Keratinocyte (primary cell): ENCODE measurements around the gene SARS2. TPM values are rescaled to one million over a fixed set of nuclear protein-coding genes. Genes with fewer than 3 reads are reported as not detected.
A peak's percentile ranks its signal among the peaks of the same experiment; 100 is the strongest.

Source experiments
- DNase-seq: peaks from one replicate; pipeline ENCODE4 v3.0.0-alpha.2; 2011; ENCODE audit warnings: low read depth, missing footprints, low spot score
- FAIRE-seq: peaks from 2 replicates; lab custom pipeline; 2011; peaks lifted over from hg19 to GRCh38; lab: Jason Lieb, UNC
- H2AFZ ChIP-seq: 2 replicates; pipeline ENCODE4 v1.6.0; 2012; ENCODE audit warnings: low read length, control low read depth, inconsistent platforms; ENCODE audit not compliant: control insufficient read depth
- H3K27ac ChIP-seq: 2 replicates; pipeline ENCODE4 v1.5.1; 2011; ENCODE audit warnings: low read length; ENCODE audit not compliant: control insufficient read depth, insufficient read depth
- H3K27me3 ChIP-seq: 3 replicates; pipeline ENCODE4 v1.6.0; 2011; ENCODE audit warnings: low read length; ENCODE audit not compliant: control insufficient read depth, insufficient read depth; ENCODE audit errors: extremely low read depth
- H3K36me3 ChIP-seq, 2 experiments: 2 replicates in 1 of 2; 3 replicates in 1 of 2; pipeline ENCODE4 v1.5.1; 2011; ENCODE audit warnings: low read length in 2 of 2, mild to moderate bottlenecking in 1 of 2; ENCODE audit not compliant: control insufficient read depth in 2 of 2, insufficient read depth in 2 of 2; ENCODE audit errors: extremely low read depth in 1 of 2
- H3K4me1 ChIP-seq: 3 replicates; pipeline ENCODE4 v1.5.1; 2011; ENCODE audit warnings: low read length; ENCODE audit not compliant: control insufficient read depth, insufficient read depth; ENCODE audit errors: extremely low read depth
- H3K4me2 ChIP-seq: 3 replicates; pipeline ENCODE4 v1.6.0; 2011; ENCODE audit warnings: low read depth, low read length; ENCODE audit not compliant: control insufficient read depth, insufficient read depth; ENCODE audit errors: extremely low read depth
- H3K4me3 ChIP-seq, 3 experiments: fragments of 200-600 bp in 1 of 3; sonication (generic) in 1 of 3; 2 replicates in 2 of 3; 3 replicates in 1 of 3; pipeline ENCODE4 v1.5.1; 2011 to 2016; ENCODE audit warnings: low read length in 3 of 3, mild to moderate bottlenecking in 3 of 3, control low read depth in 2 of 3, inconsistent platforms in 1 of 3, low read depth in 1 of 3, mixed read lengths in 1 of 3, mixed run types in 1 of 3, moderate library complexity in 1 of 3; ENCODE audit not compliant: control insufficient read depth in 2 of 3, insufficient read depth in 2 of 3; ENCODE audit errors: extremely low read depth in 1 of 3
- H3K79me2 ChIP-seq: 2 replicates; pipeline ENCODE4 v1.6.0; 2012; ENCODE audit warnings: low read length; ENCODE audit not compliant: control insufficient read depth, insufficient read depth
- H3K9ac ChIP-seq: 3 replicates; pipeline ENCODE4 v1.6.0; 2011; ENCODE audit warnings: low read length; ENCODE audit not compliant: control insufficient read depth, insufficient read depth; ENCODE audit errors: extremely low read depth
- H3K9me1 ChIP-seq: 3 replicates; pipeline ENCODE4 v1.6.0; 2011; ENCODE audit warnings: low read length; ENCODE audit not compliant: control insufficient read depth, insufficient read depth; ENCODE audit errors: extremely low read depth
- H3K9me3 ChIP-seq: 2 replicates; pipeline ENCODE4 v1.5.1; 2012; ENCODE audit warnings: low read depth, low read length; ENCODE audit not compliant: control insufficient read depth
- H4K20me1 ChIP-seq: 3 replicates; pipeline ENCODE4 v1.6.0; 2011; ENCODE audit warnings: low read length; ENCODE audit not compliant: control insufficient read depth, insufficient read depth; ENCODE audit errors: extremely low read depth
- EZH2 ChIP-seq: IDR thresholded peaks from one replicate; pipeline ENCODE4 v1.6.1; 2012; ENCODE audit warnings: inconsistent platforms, mild to moderate bottlenecking, low read length, moderate library complexity
- dilution Hi-C: fragments of 300-500 bp; cut with MboI; formaldehyde crosslinking; loops from one replicate; pipeline ENCODE4 v1.7.0; 2020; ENCODE audit warnings: low sequenced_read_pairs; ENCODE audit not compliant: extremely low pct_ligation_motif_present
- polyA plus RNA-seq, 5 experiments: library from polyadenylated mRNA; depleted of rRNA in 3 of 5; stranded (reverse) in 3 of 5; stranded (forward) in 1 of 5; unstranded in 1 of 5; fragments of >200 nt; gene quantifications; 1 replicate in 1 of 5; 2 replicates in 3 of 5; 3 replicates in 1 of 5; pipeline versions ENCODE4 v1.2.1 to v1.2.3, GENCODE V29; 2011 to 2012; ENCODE audit warnings: missing spikeins in 2 of 5, low read depth in 1 of 5, low replicate concordance in 1 of 5
- TF ChIP-seq, protein P1 (sequence below), 3 experiments: IDR thresholded peaks in 1 of 3; conservative IDR thresholded peaks in 1 of 3; optimal IDR thresholded peaks in 1 of 3; 2 replicates in 2 of 3; 3 replicates in 1 of 3; pipeline versions ENCODE3 to v1.5.1; 2011; ENCODE audit warnings: low read length in 3 of 3, mild to moderate bottlenecking in 3 of 3, moderate library complexity in 2 of 3, control low read depth in 1 of 3, inconsistent platforms in 1 of 3; ENCODE audit not compliant: insufficient read depth in 2 of 3; ENCODE audit errors: extremely low read depth in 1 of 3

Gene SARS2
- polyA plus RNA-seq, 1 donor (not counting 4 experiments of a cell fraction or from before 2014, with no cell fraction given): 13.9 TPM

DNA sequence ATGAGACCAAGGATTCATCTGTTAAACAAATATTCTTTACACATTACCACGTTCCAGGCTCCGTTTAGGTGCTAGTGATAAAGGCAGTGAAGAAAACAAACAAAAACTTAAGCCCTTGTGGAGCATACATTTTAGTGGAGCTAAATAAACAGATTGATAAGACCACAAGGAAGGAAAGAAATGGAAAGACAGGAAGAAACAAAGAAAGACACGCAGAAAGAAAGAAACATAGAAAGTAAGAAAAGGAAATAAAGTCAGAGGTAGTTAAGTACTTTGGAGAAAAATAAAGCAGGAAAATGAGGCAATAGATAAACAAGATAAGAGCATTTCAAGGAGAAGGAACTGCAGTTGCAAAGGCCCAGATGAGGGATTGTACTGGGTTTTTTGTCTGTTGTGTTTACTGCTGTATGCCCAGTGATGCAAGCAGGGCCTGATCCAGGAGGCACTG, 29.8 kb downstream of the SARS2 start:
- Histone ChIP-seq H2AFZ (no peak overlapping the region), H3K4me2 (peak overlapping the region; percentile 98), H3K9ac (peak overlapping the region; percentile 98), H4K20me1 (no peaks in the 10 kb centered on the region), H3K9me3 (no peaks in the 10 kb centered on the region), H3K36me3 (peaks cover 0 to 1% of the 10 kb centered on the region in 2 experiments), H3K9me1 (no peaks in the 10 kb centered on the region), H3K27me3 (no peaks in the 10 kb centered on the region), H3K27ac (peak overlapping the region; percentile 97), H3K79me2 (peaks cover 28% of the 10 kb centered on the region), H3K4me1 (peaks cover 14% of the 10 kb centered on the region), H3K4me3 (peak overlapping the region; percentile 80 to 98 (median 96))
- FAIRE-seq: no peak
- no peak for DNase-seq
- TF ChIP-seq EZH2: no peak
- TF ChIP-seq, protein P1, sequence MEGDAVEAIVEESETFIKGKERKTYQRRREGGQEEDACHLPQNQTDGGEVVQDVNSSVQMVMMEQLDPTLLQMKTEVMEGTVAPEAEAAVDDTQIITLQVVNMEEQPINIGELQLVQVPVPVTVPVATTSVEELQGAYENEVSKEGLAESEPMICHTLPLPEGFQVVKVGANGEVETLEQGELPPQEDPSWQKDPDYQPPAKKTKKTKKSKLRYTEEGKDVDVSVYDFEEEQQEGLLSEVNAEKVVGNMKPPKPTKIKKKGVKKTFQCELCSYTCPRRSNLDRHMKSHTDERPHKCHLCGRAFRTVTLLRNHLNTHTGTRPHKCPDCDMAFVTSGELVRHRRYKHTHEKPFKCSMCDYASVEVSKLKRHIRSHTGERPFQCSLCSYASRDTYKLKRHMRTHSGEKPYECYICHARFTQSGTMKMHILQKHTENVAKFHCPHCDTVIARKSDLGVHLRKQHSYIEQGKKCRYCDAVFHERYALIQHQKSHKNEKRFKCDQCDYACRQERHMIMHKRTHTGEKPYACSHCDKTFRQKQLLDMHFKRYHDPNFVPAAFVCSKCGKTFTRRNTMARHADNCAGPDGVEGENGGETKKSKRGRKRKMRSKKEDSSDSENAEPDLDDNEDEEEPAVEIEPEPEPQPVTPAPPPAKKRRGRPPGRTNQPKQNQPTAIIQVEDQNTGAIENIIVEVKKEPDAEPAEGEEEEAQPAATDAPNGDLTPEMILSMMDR (optimal IDR thresholded peaks at IDR 0.05 in 1 of 3, IDR thresholded peaks at IDR 0.05 in 1 of 3, conservative IDR thresholded peaks at IDR 0.05 in 1 of 3; ENCODE audit: extremely low read depth in 1 of 3, insufficient read depth in 2 of 3, low read length in 3 of 3): no peak
- dilution Hi-C loops: no loop called here

DNA sequence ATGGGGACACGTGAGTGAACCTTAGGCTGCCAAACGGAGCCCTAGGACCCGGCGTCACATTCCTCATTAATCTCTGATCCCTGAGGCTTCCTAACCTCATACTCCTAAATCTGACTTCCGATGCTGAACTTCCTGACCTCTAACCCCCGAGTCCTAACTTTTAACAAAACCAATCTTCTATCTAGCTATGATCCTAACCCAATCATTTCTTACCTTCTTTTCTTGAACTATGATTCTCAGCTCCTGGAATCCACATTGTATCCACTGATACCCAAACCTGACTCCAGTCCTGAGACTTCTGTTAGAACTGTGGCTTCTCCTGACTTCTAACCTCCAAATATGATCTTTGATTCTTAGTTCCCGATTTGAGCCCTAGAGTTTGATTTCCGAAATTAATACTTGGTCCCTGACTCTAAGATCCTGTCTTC, 30.3 kb downstream of the SARS2 start:
- peak overlapping the region; percentile 98 for H3K4me2 ChIP-seq
- no peaks in the 10 kb centered on the region for H3K9me1 ChIP-seq
- TF ChIP-seq, protein P1 (optimal IDR thresholded peaks at IDR 0.05 in 1 of 3, IDR thresholded peaks at IDR 0.05 in 1 of 3, conservative IDR thresholded peaks at IDR 0.05 in 1 of 3; ENCODE audit: extremely low read depth in 1 of 3, insufficient read depth in 2 of 3, low read length in 3 of 3): no peak
- no peak for TF ChIP-seq EZH2
- FAIRE-seq (no peak), DNase-seq (no peak)
- no peaks in the 10 kb centered on the region for H4K20me1 ChIP-seq
- H3K4me3 ChIP-seq: peak overlapping the region; percentile 80 to 98 (median 96)
- H3K36me3 ChIP-seq: no peaks in the 10 kb centered on the region
- no peaks in the 10 kb centered on the region for H3K9me3 ChIP-seq
- H3K4me1 ChIP-seq: peaks cover 14% of the 10 kb centered on the region
- H2AFZ ChIP-seq: peak overlapping the region; percentile 73
- peak overlapping the region; percentile 97 for H3K27ac ChIP-seq
- H3K27me3 ChIP-seq: no peaks in the 10 kb centered on the region
- peaks cover 28% of the 10 kb centered on the region for H3K79me2 ChIP-seq
- H3K9ac ChIP-seq: peak overlapping the region; percentile 98
- dilution Hi-C loops: no loop called here
